ENCODE measurements around the gene DUSP22.

DNA sequence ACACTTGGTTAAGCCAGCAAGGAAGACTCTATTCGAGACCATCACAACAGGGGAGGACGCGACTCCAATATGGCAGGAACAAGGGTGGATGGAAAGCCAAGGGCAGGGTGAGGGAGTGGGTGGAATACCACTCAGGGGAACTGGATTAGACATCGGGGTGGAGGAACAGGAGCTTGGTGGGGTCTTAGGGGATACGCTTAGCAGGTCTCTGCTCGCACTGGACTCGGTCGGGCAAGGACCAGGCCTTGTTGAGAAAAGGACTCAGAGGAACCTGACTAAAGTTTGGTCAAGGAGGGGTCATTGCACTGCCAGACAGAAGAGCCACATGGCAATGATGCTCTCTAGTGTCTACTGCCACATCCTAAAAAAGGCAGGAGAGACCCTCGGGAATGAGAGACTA is 10.5 kb downstream of the DUSP22 start:
- TF ChIP-seq, protein P1, sequence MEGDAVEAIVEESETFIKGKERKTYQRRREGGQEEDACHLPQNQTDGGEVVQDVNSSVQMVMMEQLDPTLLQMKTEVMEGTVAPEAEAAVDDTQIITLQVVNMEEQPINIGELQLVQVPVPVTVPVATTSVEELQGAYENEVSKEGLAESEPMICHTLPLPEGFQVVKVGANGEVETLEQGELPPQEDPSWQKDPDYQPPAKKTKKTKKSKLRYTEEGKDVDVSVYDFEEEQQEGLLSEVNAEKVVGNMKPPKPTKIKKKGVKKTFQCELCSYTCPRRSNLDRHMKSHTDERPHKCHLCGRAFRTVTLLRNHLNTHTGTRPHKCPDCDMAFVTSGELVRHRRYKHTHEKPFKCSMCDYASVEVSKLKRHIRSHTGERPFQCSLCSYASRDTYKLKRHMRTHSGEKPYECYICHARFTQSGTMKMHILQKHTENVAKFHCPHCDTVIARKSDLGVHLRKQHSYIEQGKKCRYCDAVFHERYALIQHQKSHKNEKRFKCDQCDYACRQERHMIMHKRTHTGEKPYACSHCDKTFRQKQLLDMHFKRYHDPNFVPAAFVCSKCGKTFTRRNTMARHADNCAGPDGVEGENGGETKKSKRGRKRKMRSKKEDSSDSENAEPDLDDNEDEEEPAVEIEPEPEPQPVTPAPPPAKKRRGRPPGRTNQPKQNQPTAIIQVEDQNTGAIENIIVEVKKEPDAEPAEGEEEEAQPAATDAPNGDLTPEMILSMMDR (IDR thresholded peaks at IDR 0.05): no peak
- TF ChIP-seq POLR2A (IDR thresholded peaks at IDR 0.05): no peak

Data from Peyer's patch (tissue), 4 donors.